ENCODE data around the gene TMEM47.

Gene TMEM47

DNA sequence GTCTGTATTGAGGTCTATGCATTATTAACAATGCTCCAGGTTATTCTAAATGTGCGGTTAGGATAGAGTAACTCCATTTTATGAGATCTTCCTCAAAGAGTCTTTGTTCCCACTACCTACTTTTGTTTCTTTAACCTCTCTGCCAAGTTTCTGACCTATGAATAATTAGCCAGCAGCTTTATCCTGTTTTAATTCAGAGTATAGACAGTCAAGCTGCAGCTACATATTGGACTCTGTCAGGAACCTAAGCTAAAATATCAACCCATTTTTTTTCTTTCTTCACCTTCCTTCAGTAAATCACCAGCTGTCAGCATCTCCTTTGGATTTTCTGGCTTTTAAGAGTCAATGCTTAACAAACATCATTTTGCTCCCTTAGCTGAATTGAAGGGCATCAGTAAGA is 72.3 kb downstream of the TMEM47 start:
- DNase-seq = no peak

GRCh38 chrX:34580069-34580468 is 77.0 kb downstream of the TMEM47 start:
- no peak for DNase-seq

DNA sequence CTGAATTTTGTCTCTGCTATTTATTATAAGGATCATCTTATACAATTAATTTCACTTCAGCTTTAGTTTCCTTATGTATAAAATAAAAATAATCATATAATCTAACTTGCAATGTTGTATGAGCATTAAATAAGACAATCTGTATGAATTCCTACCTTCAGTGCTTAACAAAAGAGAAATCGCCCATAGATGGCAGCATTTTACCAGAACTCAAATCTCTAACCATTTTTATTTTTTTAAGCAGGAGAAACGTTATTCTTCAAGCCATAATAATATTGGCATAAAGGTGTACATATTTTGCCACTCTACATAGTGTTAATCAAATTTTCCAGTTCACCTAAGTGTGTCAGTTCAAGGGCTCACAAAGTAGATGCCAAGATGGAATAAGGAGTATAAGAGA is 78.8 kb downstream of the TMEM47 start:
- no peak for DNase-seq

All from NCI-H1048 (cell line).